Stimulated activated CD4-positive, alpha-beta T cell treated with anti-CD3 and anti-CD28 coated beads, Interleukin-1b, Interleukin-23, amount 100 ng/mL, for 1 hour (primary cell): ENCODE measurements around the gene SAMMSON.

Experiments used
- DNase-seq, 2 donors: peaks; one replicate each; pipeline ENCODE4 v3.0.0-alpha.2; 2020; ENCODE audit warnings: low read depth in 2 of 2

Gene SAMMSON

GRCh38 chr3:70090322-70090913 is 90.9 kb downstream of the SAMMSON start:
- no peak for DNase-seq

- DNase-seq, result no peak
These were observed 94.7 kb downstream of the SAMMSON start for GRCh38 chr3:70094197-70094596.

- DNase-seq, result no peak
These were observed 95.7 kb downstream of the SAMMSON start for GRCh38 chr3:70095260-70095659.

GRCh38 chr3:70096376-70097066 is 97.0 kb downstream of the SAMMSON start:
- no peak for DNase-seq

GRCh38 chr3:70097084-70097483 is 97.6 kb downstream of the SAMMSON start:
- no peak for DNase-seq

- DNase-seq, result no peak
These were observed 108.5 kb downstream of the SAMMSON start for GRCh38 chr3:70108072-70108471.

- no peak for DNase-seq
These were observed 109.0 kb downstream of the SAMMSON start for GRCh38 chr3:70108546-70108945.

GRCh38 chr3:70110066-70110465 is 110.5 kb downstream of the SAMMSON start:
- DNase-seq, result no peak

GRCh38 chr3:70111411-70111810 is 111.9 kb downstream of the SAMMSON start:
- DNase-seq, result no peak

GRCh38 chr3:70112751-70113150 is 113.2 kb downstream of the SAMMSON start:
- DNase-seq, result no peak

GRCh38 chr3:70114431-70114830 is 114.9 kb downstream of the SAMMSON start:
- no peak for DNase-seq

GRCh38 chr3:70119879-70120278 is 120.3 kb downstream of the SAMMSON start:
- no peak for DNase-seq
